ENCODE results near the gene FGR. TPM values are rescaled to one million over a fixed set of nuclear protein-coding genes. Genes with fewer than 3 reads are reported as not detected.

FGR gene
- total and polyA plus RNA-seq, 2 of the 13 experiments (the other 11 are each of a cell fraction or from before 2014, with no cell fraction given): not detected

DNA sequence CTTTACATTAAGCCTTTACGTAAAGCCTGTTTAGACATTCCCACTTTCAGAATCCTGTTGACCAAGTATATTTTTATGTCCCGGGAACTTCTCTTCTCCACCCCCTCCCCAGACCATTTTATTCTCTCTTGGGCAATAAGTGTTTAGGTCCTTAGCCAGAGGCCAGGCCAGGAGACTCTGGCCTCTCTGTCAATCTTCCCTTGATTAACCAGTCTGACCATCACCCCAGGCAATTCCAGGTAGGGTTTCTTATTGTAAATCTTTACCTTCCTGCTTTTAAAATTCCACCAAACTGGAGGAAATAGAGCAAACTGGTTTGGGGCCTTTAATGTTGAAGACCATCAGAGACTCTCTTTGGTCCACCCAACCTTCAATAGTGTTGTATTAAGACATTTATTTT is 49.2 kb upstream of the FGR start (continued):
- TF ChIP-seq SOX13 (IDR thresholded peaks at IDR 0.05): no peak
- no peak for TF ChIP-seq SOX13 (CRISPR knock-in tag; conservative IDR thresholded peaks at IDR 0.05 in 1 of 2, IDR thresholded peaks at IDR 0.05 in 1 of 2)
- no peak for TF ChIP-seq CHCHD3 (CRISPR knock-in tag; IDR thresholded peaks at IDR 0.05)
- TF ChIP-seq SNRNP70 (IDR thresholded peaks at IDR 0.05; ENCODE audit: low read depth, low read length): no peak
- no peak for TF ChIP-seq TAF15 (IDR thresholded peaks at IDR 0.05; ENCODE audit: low read depth, low read length, poor library complexity, severe bottlenecking)
- TF ChIP-seq ZNF572 (CRISPR knock-in tag; IDR thresholded peaks at IDR 0.05): no peak
- TF ChIP-seq NCOR1 (IDR thresholded peaks at IDR 0.05; ENCODE audit: borderline replicate concordance, low read length): no peak
- TF ChIP-seq ZNF142 (CRISPR knock-in tag; IDR thresholded peaks at IDR 0.05): no peak
